OCI-LY3 (cell line): Measurements from ENCODE around the gene SEMA5A.

Source experiments
- H2AFZ ChIP-seq: fragments of 200-600, 300-600 bp; shearing (Covaris generic); 2 replicates; pipeline ENCODE4 v1.6.0; 2014; ENCODE audit warnings: antibody characterized with exemption, low read depth, low read length
- H3K27ac ChIP-seq: fragments of 200-600, 300-600 bp; sonication (generic); 2 replicates; pipeline ENCODE4 v1.5.1; 2014; ENCODE audit warnings: mild to moderate bottlenecking, low read length, moderate library complexity, mixed read lengths
- H3K27me3 ChIP-seq: fragments of 200-600, 300-600 bp; sonication (generic); 2 replicates; pipeline ENCODE4 v1.6.1; 2014; ENCODE audit warnings: low read depth, low read length, mixed read lengths
- H3K36me3 ChIP-seq: fragments of 200-600, 300-600 bp; sonication (generic); replicated peaks from 2 replicates; pipeline ENCODE3; 2014; ENCODE audit warnings: low read depth, low read length, mixed read lengths
- H3K4me1 ChIP-seq: fragments of 300-600, 200-600 bp; sonication (generic); 2 replicates; pipeline ENCODE4 v1.6.1; 2014; ENCODE audit warnings: low read length, mixed read lengths
- H3K4me2 ChIP-seq: fragments of 200-600, 300-600 bp; sonication (generic); 2 replicates; pipeline ENCODE4 v1.6.1; 2014; ENCODE audit warnings: low read length, mixed read lengths
- H3K4me3 ChIP-seq: fragments of 300-600, 200-600 bp; sonication (generic); 2 replicates; pipeline ENCODE4 v1.5.1; 2014; ENCODE audit warnings: antibody characterized with exemption, mild to moderate bottlenecking, low read length, moderate library complexity
- H3K79me2 ChIP-seq: fragments of 300-600, 200-600 bp; shearing (Covaris generic); 2 replicates; pipeline ENCODE4 v1.6.1; 2014; ENCODE audit warnings: mild to moderate bottlenecking, low read length, mixed read lengths
- H3K9ac ChIP-seq: fragments of 300-600, 200-600 bp; shearing (Covaris generic); 2 replicates; pipeline ENCODE4 v1.6.0; 2014; ENCODE audit warnings: mild to moderate bottlenecking, low read length, moderate library complexity
- H3K9me3 ChIP-seq: fragments of 200-600, 300-600 bp; shearing (Covaris generic); 2 replicates; pipeline ENCODE4 v1.6.1; 2014; ENCODE audit warnings: low read length, mixed read lengths; ENCODE audit not compliant: insufficient read depth
- H4K20me1 ChIP-seq: fragments of 200-600, 300-600 bp; sonication (generic); 2 replicates; pipeline ENCODE4 v1.6.1; 2016; ENCODE audit warnings: low read length, mixed read lengths; ENCODE audit not compliant: insufficient read depth
- EZH2phosphoT487 ChIP-seq: fragments of 200-600 bp; shearing (Covaris generic); IDR thresholded peaks from 2 replicates; pipeline ENCODE4 v1.6.1; 2018; ENCODE audit warnings: antibody characterized with exemption, mixed run types, low read depth
- TF ChIP-seq, protein P1 (sequence below): fragments of 200-600, 300-600 bp; sonication (generic); IDR thresholded peaks from 2 replicates; pipeline ENCODE4 v1.5.1; 2014; ENCODE audit warnings: antibody characterized with exemption, low read length, low read depth

Gene SEMA5A

DNA sequence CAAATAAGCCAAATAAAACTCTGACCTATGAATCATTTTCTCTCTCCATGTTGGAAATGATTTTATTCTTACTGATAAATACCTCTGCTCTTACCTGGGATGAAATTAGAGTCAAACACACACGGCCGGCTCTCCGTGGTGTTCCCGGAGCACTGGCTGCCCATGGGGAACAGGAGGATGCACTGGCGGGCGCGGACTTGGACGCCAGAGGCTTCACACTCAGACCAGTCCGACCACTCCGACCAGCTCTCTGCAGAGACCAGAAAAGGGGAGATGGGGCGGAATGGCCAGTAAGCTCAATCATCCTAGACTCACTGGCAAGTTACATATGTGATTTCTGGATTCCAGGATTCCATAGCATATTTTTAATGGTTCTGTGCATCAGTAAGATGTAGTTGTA, 494.1 kb downstream of the SEMA5A start:
- H3K4me3 ChIP-seq: no peak overlapping the region
- H3K4me1 ChIP-seq: no peaks in the 10 kb centered on the region
- H3K4me2 ChIP-seq: no peak overlapping the region
- no peaks in the 10 kb centered on the region for H3K79me2 ChIP-seq
- no peak overlapping the region for H3K27ac ChIP-seq
- H2AFZ ChIP-seq: no peak overlapping the region
- no peak for TF ChIP-seq EZH2phosphoT487
- TF ChIP-seq, protein P1, sequence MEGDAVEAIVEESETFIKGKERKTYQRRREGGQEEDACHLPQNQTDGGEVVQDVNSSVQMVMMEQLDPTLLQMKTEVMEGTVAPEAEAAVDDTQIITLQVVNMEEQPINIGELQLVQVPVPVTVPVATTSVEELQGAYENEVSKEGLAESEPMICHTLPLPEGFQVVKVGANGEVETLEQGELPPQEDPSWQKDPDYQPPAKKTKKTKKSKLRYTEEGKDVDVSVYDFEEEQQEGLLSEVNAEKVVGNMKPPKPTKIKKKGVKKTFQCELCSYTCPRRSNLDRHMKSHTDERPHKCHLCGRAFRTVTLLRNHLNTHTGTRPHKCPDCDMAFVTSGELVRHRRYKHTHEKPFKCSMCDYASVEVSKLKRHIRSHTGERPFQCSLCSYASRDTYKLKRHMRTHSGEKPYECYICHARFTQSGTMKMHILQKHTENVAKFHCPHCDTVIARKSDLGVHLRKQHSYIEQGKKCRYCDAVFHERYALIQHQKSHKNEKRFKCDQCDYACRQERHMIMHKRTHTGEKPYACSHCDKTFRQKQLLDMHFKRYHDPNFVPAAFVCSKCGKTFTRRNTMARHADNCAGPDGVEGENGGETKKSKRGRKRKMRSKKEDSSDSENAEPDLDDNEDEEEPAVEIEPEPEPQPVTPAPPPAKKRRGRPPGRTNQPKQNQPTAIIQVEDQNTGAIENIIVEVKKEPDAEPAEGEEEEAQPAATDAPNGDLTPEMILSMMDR: no peak
- no peak overlapping the region for H3K9ac ChIP-seq
- no peaks in the 10 kb centered on the region for H3K9me3 ChIP-seq
- H4K20me1 ChIP-seq: no peaks in the 10 kb centered on the region
- no peaks in the 10 kb centered on the region for H3K27me3 ChIP-seq
- H3K36me3 ChIP-seq: no peaks in the 10 kb centered on the region

DNA sequence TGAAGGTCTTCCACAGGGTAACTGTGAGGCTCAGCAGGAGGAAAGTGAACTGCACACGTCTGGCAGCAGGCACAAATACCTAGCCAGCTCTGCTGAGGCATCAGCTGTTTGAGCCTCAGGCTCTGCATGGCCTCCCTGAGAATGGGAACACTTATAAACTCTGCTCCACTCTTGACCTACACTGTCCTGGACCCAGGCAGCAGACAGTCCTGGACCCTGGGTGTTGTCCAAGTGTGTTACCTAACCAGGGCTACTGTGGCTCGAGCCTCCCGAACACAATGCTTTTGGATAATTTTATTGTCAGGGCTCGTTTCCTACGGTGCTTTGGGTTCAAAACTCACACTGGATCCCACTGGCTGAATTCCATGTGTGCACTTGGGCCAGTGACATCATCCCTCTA, 497.9 kb downstream of the SEMA5A start:
- Histone ChIP-seq H3K4me3 (no peak overlapping the region), H3K9me3 (no peaks in the 10 kb centered on the region), H3K4me1 (no peaks in the 10 kb centered on the region), H3K27ac (no peak overlapping the region), H3K79me2 (no peaks in the 10 kb centered on the region), H3K4me2 (no peak overlapping the region), H3K9ac (no peak overlapping the region), H3K27me3 (no peaks in the 10 kb centered on the region), H3K36me3 (no peaks in the 10 kb centered on the region), H4K20me1 (no peaks in the 10 kb centered on the region), H2AFZ (no peak overlapping the region)
- TF ChIP-seq EZH2phosphoT487: no peak
- TF ChIP-seq, protein P1: no peak

GRCh38 chr5:9046756-9047481, 499.0 kb downstream of the SEMA5A start:
- Histone ChIP-seq H3K9ac (no peak overlapping the region), H3K36me3 (no peaks in the 10 kb centered on the region), H4K20me1 (no peaks in the 10 kb centered on the region), H3K79me2 (no peaks in the 10 kb centered on the region), H3K27me3 (no peaks in the 10 kb centered on the region), H3K4me3 (no peak overlapping the region), H3K4me2 (no peak overlapping the region), H3K27ac (no peak overlapping the region), H2AFZ (no peak overlapping the region), H3K4me1 (no peaks in the 10 kb centered on the region), H3K9me3 (no peaks in the 10 kb centered on the region)
- TF ChIP-seq, protein P1: no peak

GRCh38 chr5:9045946-9046345, 499.9 kb downstream of the SEMA5A start:
- Histone ChIP-seq H3K4me2 (no peak overlapping the region), H3K9ac (no peak overlapping the region), H3K36me3 (no peaks in the 10 kb centered on the region), H3K27me3 (no peaks in the 10 kb centered on the region), H3K79me2 (no peaks in the 10 kb centered on the region), H3K4me1 (no peaks in the 10 kb centered on the region), H3K9me3 (no peaks in the 10 kb centered on the region), H3K27ac (no peak overlapping the region), H3K4me3 (no peak overlapping the region), H2AFZ (no peak overlapping the region), H4K20me1 (no peaks in the 10 kb centered on the region)
- TF ChIP-seq, protein P1: no peak
- TF ChIP-seq EZH2phosphoT487: no peak
